ENCODE measurements around the gene EHBP1.

The EHBP1 gene

GRCh38 chr2:62831729-62832128, 126.2 kb downstream of the EHBP1 start:
- CTCF ChIA-PET: no interaction called here
- POLR2A ChIA-PET: no interaction called here
- TF ChIP-seq CTCF (IDR thresholded peaks at IDR 0.05; ENCODE audit: insufficient read depth, low read length, missing control alignments): no peak
- no peak overlapping the region for H3K4me3 ChIP-seq (ENCODE audit: low read depth, low read length)
- no peak for DNase-seq (ENCODE audit: low read depth, low spot score)

- TF ChIP-seq CTCF (IDR thresholded peaks at IDR 0.05; ENCODE audit: insufficient read depth, low read length, missing control alignments): no peak
- no peak for DNase-seq (ENCODE audit: low read depth, low spot score)
- no peak overlapping the region for H3K4me3 ChIP-seq (ENCODE audit: low read depth, low read length)
- ChIA-PET CTCF (no interaction called here), POLR2A (no interaction called here)
Measured at GRCh38 chr2:62844311-62845090, 139.0 kb downstream of the EHBP1 start.

GRCh38 chr2:62845256-62845655, 139.7 kb downstream of the EHBP1 start:
- no peak for TF ChIP-seq CTCF (IDR thresholded peaks at IDR 0.05; ENCODE audit: insufficient read depth, low read length, missing control alignments)
- CTCF ChIA-PET: no interaction called here
- H3K4me3 ChIP-seq (ENCODE audit: low read depth, low read length): no peak overlapping the region
- POLR2A ChIA-PET: no interaction called here
- no peak for DNase-seq (ENCODE audit: low read depth, low spot score)

- CTCF ChIA-PET: interaction anchor here (2.1 kb wide), 1 partner anchor 395 kb away, joined by 6 read pairs; no protein-coding TSS in a partner anchor
- no peak for DNase-seq (ENCODE audit: low read depth, low spot score)
- no peak for TF ChIP-seq CTCF (IDR thresholded peaks at IDR 0.05; ENCODE audit: insufficient read depth, low read length, missing control alignments)
- POLR2A ChIA-PET: no interaction called here
- H3K4me3 ChIP-seq (ENCODE audit: low read depth, low read length): no peak overlapping the region
Measured at GRCh38 chr2:62852254-62852653, 146.7 kb downstream of the EHBP1 start.

GRCh38 chr2:62854600-62855514, 149.3 kb downstream of the EHBP1 start:
- ChIA-PET CTCF (no interaction called here), POLR2A (no interaction called here)
- no peak overlapping the region for H3K4me3 ChIP-seq (ENCODE audit: low read depth, low read length)
- DNase-seq (ENCODE audit: low read depth, low spot score): no peak
- TF ChIP-seq CTCF (IDR thresholded peaks at IDR 0.05; ENCODE audit: insufficient read depth, low read length, missing control alignments): no peak

All from AG04449 (cell line).